Uterus (tissue), 4 donors: ENCODE measurements around the gene CACNA1B. TPM values are rescaled to one million over a fixed set of nuclear protein-coding genes. Genes with fewer than 3 reads are reported as not detected.
"Not testable (repeated sequence)": the region's sequence is repeated elsewhere in the genome, so short reads cannot be mapped to it uniquely, and the experiment has no call there.

Experiments used
- DNase-seq, 2 donors: peaks; one replicate each; pipeline ENCODE4 v3.0.0-alpha.2; 2019 to 2020
- H3K27ac ChIP-seq, 2 donors: fragments of 200-600 bp; sonication (generic); 1 replicate in 1 of 2; 2 replicates in 1 of 2; pipeline ENCODE4 v1.5.1; 2016 to 2018
- H3K27me3 ChIP-seq, 2 donors: fragments of 200-600 bp; sonication (generic); one replicate each; pipeline ENCODE4 v1.5.1; 2018 to 2019; ENCODE audit warnings: control low read depth in 1 of 2
- H3K36me3 ChIP-seq, 2 donors: fragments of 200-600 bp; sonication (generic); one replicate each; pipeline ENCODE4 v1.5.1; 2019; ENCODE audit warnings: control low read depth in 1 of 2
- H3K4me1 ChIP-seq, 2 donors: fragments of 200-600 bp; sonication (generic); one replicate each; pipeline ENCODE4 v1.5.1; 2018 to 2019; ENCODE audit warnings: control low read depth in 1 of 2
- H3K4me3 ChIP-seq, 2 donors: fragments of 200-600 bp; sonication (generic); 1 replicate in 1 of 2; 2 replicates in 1 of 2; pipeline ENCODE4 v1.5.1; 2018 to 2019; ENCODE audit warnings: mild to moderate bottlenecking in 1 of 2
- H3K9me3 ChIP-seq, 2 donors: fragments of 200-600 bp; sonication (generic); one replicate each; pipeline ENCODE4 v1.5.1; 2019; ENCODE audit warnings: control low read depth in 1 of 2
- CTCF ChIP-seq, 4 experiments: fragments of 200-600 bp in 2 of 4; fragments of 450-650 bp in 2 of 4; sonication (generic) in 2 of 4; IDR thresholded peaks; one replicate each; pipeline ENCODE4 v1.5.1; 2016 to 2019; ENCODE audit warnings: antibody characterized with exemption in 4 of 4, mild to moderate bottlenecking in 2 of 4, moderate library complexity in 1 of 4
- POLR2A ChIP-seq, 2 donors: fragments of 450-650 bp; IDR thresholded peaks; one replicate each; pipeline ENCODE4 v1.6.1; 2016; ENCODE audit warnings: antibody characterized with exemption in 2 of 2, mild to moderate bottlenecking in 1 of 2, moderate library complexity in 1 of 2
- intact Hi-C: fragments of 100-400 bp; cut with DNase I; formaldehyde crosslinking; loops from one replicate; pipeline ENCODE4 v1.15.1; 2023; ENCODE audit warnings: low total_unique reads
- total RNA-seq, 4 donors: library from RNA; depleted of rRNA in 3 of 4; stranded (reverse); fragments of >200 nt in 3 of 4; gene quantifications; one replicate each; pipeline versions ENCODE4 v1.1.0 to v1.2.4, GENCODE V29; 2014 to 2023
- donor health status: DM: yes; HTN: yes; CAD: no.

Gene CACNA1B
- total RNA-seq, 4 donors from 2014 or later = 0.12 to 0.97 TPM; not detected in 2

- TF ChIP-seq CTCF (IDR thresholded peaks at IDR 0.05) = no peak
- TF ChIP-seq POLR2A (IDR thresholded peaks at IDR 0.05) = no peak
- Histone ChIP-seq H3K36me3 (no peaks in the 10 kb centered on the region), H3K9me3 (no peaks in the 10 kb centered on the region), H3K27ac (no peak overlapping the region), H3K4me1 (no peaks in the 10 kb centered on the region), H3K4me3 (no peak overlapping the region), H3K27me3 (no peaks in the 10 kb centered on the region)
- DNase-seq = no peak
- intact Hi-C loops = no loop called here
These were observed 226.2 kb downstream of the CACNA1B start for GRCh38 chr9:138103849-138104206.

GRCh38 chr9:138104251-138105122, 226.9 kb downstream of the CACNA1B start:
- no peak for DNase-seq
- intact Hi-C loops = no loop called here
- Histone ChIP-seq H3K27me3 (no peaks in the 10 kb centered on the region), H3K4me1 (no peaks in the 10 kb centered on the region), H3K36me3 (no peaks in the 10 kb centered on the region), H3K27ac (no peak overlapping the region), H3K4me3 (no peak overlapping the region), H3K9me3 (no peaks in the 10 kb centered on the region)
- TF ChIP-seq CTCF (IDR thresholded peaks at IDR 0.05) = no peak
- no peak for TF ChIP-seq POLR2A (IDR thresholded peaks at IDR 0.05)

GRCh38 chr9:138105123-138105415, 227.5 kb downstream of the CACNA1B start:
- Histone ChIP-seq H3K36me3 (no peaks in the 10 kb centered on the region), H3K4me3 (no peak overlapping the region), H3K4me1 (no peaks in the 10 kb centered on the region), H3K27me3 (no peaks in the 10 kb centered on the region), H3K27ac (no peak overlapping the region), H3K9me3 (no peaks in the 10 kb centered on the region)
- no peak for DNase-seq
- intact Hi-C loops = no loop called here
- TF ChIP-seq POLR2A (IDR thresholded peaks at IDR 0.05) (no peak), CTCF (IDR thresholded peaks at IDR 0.05) (no peak)

- Histone ChIP-seq H3K9me3 (no peaks in the 10 kb centered on the region), H3K27ac (no peak overlapping the region), H3K4me3 (no peak overlapping the region), H3K36me3 (no peaks in the 10 kb centered on the region), H3K4me1 (no peaks in the 10 kb centered on the region), H3K27me3 (no peaks in the 10 kb centered on the region)
- no peak for TF ChIP-seq POLR2A (IDR thresholded peaks at IDR 0.05)
- TF ChIP-seq CTCF (IDR thresholded peaks at IDR 0.05) = no peak
- intact Hi-C loops = no loop called here
- DNase-seq = no peak
These were observed 228.3 kb downstream of the CACNA1B start for GRCh38 chr9:138105561-138106505.

- H3K27ac ChIP-seq, H3K36me3 ChIP-seq, DNase-seq, H3K4me1 ChIP-seq, intact Hi-C loops, H3K4me3 ChIP-seq, H3K9me3 ChIP-seq, H3K27me3 ChIP-seq: not testable (repeated sequence)
These were observed 229.5 kb downstream of the CACNA1B start for GRCh38 chr9:138107039-138107438.
